Adrenal gland (tissue), 12 donors: ENCODE results near the gene DOCK10. TPM values are rescaled to one million over a fixed set of nuclear protein-coding genes. Genes with fewer than 3 reads are reported as not detected.
"Not testable (repeated sequence)": the region's sequence is repeated elsewhere in the genome, so short reads cannot be mapped to it uniquely, and the experiment has no call there.

Source experiments
- DNase-seq, 7 donors: peaks; one replicate each; pipeline ENCODE4 v3.0.0-alpha.2; 2019 to 2020
- H3K27ac ChIP-seq, 5 donors: fragments of 200-600 bp; sonication (generic) in 4 of 5; 1 replicate in 3 of 5; 2 replicates in 2 of 5; pipeline versions ENCODE4 v1.5.1 to v1.8.0; 2016 to 2020; ENCODE audit warnings: mild to moderate bottlenecking in 1 of 5
- H3K27me3 ChIP-seq: fragments of 200-600 bp; 2 replicates; pipeline ENCODE4 v1.8.0; 2021
- H3K36me3 ChIP-seq, 2 donors: fragments of 200-600 bp; replicated peaks in 1 of 2; 1 replicate in 1 of 2; 2 replicates in 1 of 2; pipeline versions ENCODE4 v1.5.1 to v1.8.0; 2018 to 2022
- H3K4me1 ChIP-seq, 2 donors: fragments of 200-600 bp; replicated peaks in 1 of 2; 1 replicate in 1 of 2; 2 replicates in 1 of 2; pipeline versions ENCODE4 v1.5.1 to v1.8.0; 2018 to 2021
- H3K4me3 ChIP-seq, 4 donors: fragments of 200-600 bp; sonication (generic) in 3 of 4; one replicate each; pipeline ENCODE4 v1.5.1; 2016 to 2018
- H3K9me3 ChIP-seq, 3 donors: fragments of 200-600 bp; sonication (generic) in 1 of 3; replicated peaks in 1 of 3; 1 replicate in 2 of 3; 2 replicates in 1 of 3; pipeline versions ENCODE4 v1.5.1 to v1.8.0; 2016 to 2021
- CTCF ChIP-seq, 6 experiments: fragments of 450-650 bp in 4 of 6; fragments of 200-600 bp in 2 of 6; sonication (generic) in 1 of 6; IDR thresholded peaks; 1 replicate in 5 of 6; 2 replicates in 1 of 6; pipeline versions ENCODE4 v1.5.1 to v1.8.0; 2016 to 2021; ENCODE audit warnings: antibody characterized with exemption in 6 of 6, mild to moderate bottlenecking in 2 of 6, moderate library complexity in 1 of 6
- POLR2A ChIP-seq, 2 donors: fragments of 450-650 bp; IDR thresholded peaks; one replicate each; pipeline ENCODE4 v1.6.1; 2017; ENCODE audit warnings: antibody characterized with exemption in 2 of 2, mild to moderate bottlenecking in 2 of 2, moderate library complexity in 1 of 2
- WGBS, 4 donors: extraction: QIAGEN DNeasy Blood & Tissue Kit in 2 of 4; methylation state at CpG; one replicate each; pipeline versions ENCODE4 v1.1.5 to v1.1.7; 2013 to 2017; 5-methylcytosine and 5-hydroxymethylcytosine counted together
- intact Hi-C, 2 donors: fragments of 100-400 bp; cut with DNase I; formaldehyde crosslinking; loops; one replicate each; pipeline versions ENCODE4 v1.14.1 to v1.15.0; 2022 to 2023
- polyA plus RNA-seq, 3 donors: library from polyadenylated mRNA; stranded (reverse); fragments of 200-250 nt in 2 of 3; fragments of 350-450 nt in 1 of 3; fragmentation: Illumina TruSeq in 1 of 3; extraction: RNeasy Lipid Tissue Mini Kit (QIAGEN cat#74804) in 1 of 3; gene quantifications; one replicate each; pipeline ENCODE4 v1.2.3, GENCODE V29; 2013 to 2014
- total RNA-seq, 9 donors: library from RNA; depleted of rRNA in 4 of 9; stranded (reverse); fragments of >200 nt in 4 of 9; fragments of 120-200 nt in 1 of 9; fragmentation: NEBNext Ultra II Directional in 1 of 9; extraction: Animal tissue kit (Norgen Biotek cat#: 25700) in 1 of 9; gene quantifications; one replicate each; pipeline versions ENCODE4 v1.1.0 to v1.2.4, GENCODE V29; 2013 to 2023
- donor health status: healthy with polysubstance abuse.
- donor health status: Bipolar disorder and iron deficiency.
- donor health status: DM: yes; HTN: yes; CAD: no.
- donor health status: DM: no; HTN: no; CAD: no.
- donor health status: DM: no; HTN: no; CAD: no.
- donor health status: DM: yes; HTN: yes; CAD: no.

Gene DOCK10
- total and polyA plus RNA-seq, 12 donors, result 6.2 to 40.8 (median 20.0) TPM

GRCh38 chr2:224919472-224920110 lies 122.7 kb downstream of the DOCK10 start:
- H3K36me3 ChIP-seq, result no peaks in the 10 kb centered on the region
- H3K4me3 ChIP-seq, result no peak overlapping the region
- H3K4me1 ChIP-seq, result peaks cover 0 to under 1% of the 10 kb centered on the region in 2 donors
- no peaks in the 10 kb centered on the region for H3K27me3 ChIP-seq
- no peak for DNase-seq
- intact Hi-C loops, result no loop called here
- TF ChIP-seq CTCF (IDR thresholded peaks at IDR 0.05) (no peak), POLR2A (IDR thresholded peaks at IDR 0.05) (no peak)
- WGBS, 4 donors, result 77 to 86% (median 79%) methylated on average over 8 of the region's 8 CpGs
- no peak overlapping the region for H3K27ac ChIP-seq
- H3K9me3 ChIP-seq, result no peaks in the 10 kb centered on the region

- H3K27ac ChIP-seq, result no peak overlapping the region
- DNase-seq, result no peak
- intact Hi-C loops, result no loop called here
- H3K27me3 ChIP-seq, result no peaks in the 10 kb centered on the region
- 89 to 96% (median 92%) methylated on average over 4 of the region's 4 CpGs for WGBS, 4 donors
- no peaks in the 10 kb centered on the region for H3K36me3 ChIP-seq
- no peak overlapping the region for H3K4me3 ChIP-seq
- H3K4me1 ChIP-seq, result no peaks in the 10 kb centered on the region
- TF ChIP-seq POLR2A (IDR thresholded peaks at IDR 0.05) (no peak), CTCF (IDR thresholded peaks at IDR 0.05) (no peak)
- no peaks in the 10 kb centered on the region for H3K9me3 ChIP-seq
Observed at GRCh38 chr2:224918626-224919471, 123.4 kb downstream of the DOCK10 start.

- intact Hi-C loops, H3K36me3 ChIP-seq: not testable (repeated sequence)
Observed at GRCh38 chr2:224917246-224917645, 125.0 kb downstream of the DOCK10 start.

GRCh38 chr2:224915136-224915535 lies 127.1 kb downstream of the DOCK10 start:
- WGBS, 4 donors, result 82 to 93% (median 89%) methylated on average over 1 of the region's 1 CpG
- Histone ChIP-seq H3K27ac (no peak overlapping the region), H3K9me3 (no peaks in the 10 kb centered on the region)

More at GRCh38 chr2:224917246-224917645, 125.0 kb downstream of the DOCK10 start:
- 94 to 99% (median 95%) methylated on average over 5 of the region's 5 CpGs for WGBS, 4 donors
- not testable (repeated sequence) for H3K27me3 ChIP-seq, H3K27ac ChIP-seq, H3K4me1 ChIP-seq, DNase-seq, H3K4me3 ChIP-seq, H3K9me3 ChIP-seq

More at GRCh38 chr2:224915136-224915535, 127.1 kb downstream of the DOCK10 start:
- Histone ChIP-seq H3K4me1 (peaks cover 7 to 13% of the 10 kb centered on the region in 2 donors), H3K36me3 (no peaks in the 10 kb centered on the region), H3K4me3 (no peak overlapping the region), H3K27me3 (no peaks in the 10 kb centered on the region)
- intact Hi-C loops, result no loop called here
- no peak for DNase-seq
- no peak for TF ChIP-seq CTCF (IDR thresholded peaks at IDR 0.05)
- no peak for TF ChIP-seq POLR2A (IDR thresholded peaks at IDR 0.05)
